ENCODE results near the gene PIANP.
"Not testable (repeated sequence)": the region's sequence is repeated elsewhere in the genome, so short reads cannot be mapped to it uniquely, and the experiment has no call there.

PIANP gene, protein sequence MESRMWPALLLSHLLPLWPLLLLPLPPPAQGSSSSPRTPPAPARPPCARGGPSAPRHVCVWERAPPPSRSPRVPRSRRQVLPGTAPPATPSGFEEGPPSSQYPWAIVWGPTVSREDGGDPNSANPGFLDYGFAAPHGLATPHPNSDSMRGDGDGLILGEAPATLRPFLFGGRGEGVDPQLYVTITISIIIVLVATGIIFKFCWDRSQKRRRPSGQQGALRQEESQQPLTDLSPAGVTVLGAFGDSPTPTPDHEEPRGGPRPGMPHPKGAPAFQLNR

DNA sequence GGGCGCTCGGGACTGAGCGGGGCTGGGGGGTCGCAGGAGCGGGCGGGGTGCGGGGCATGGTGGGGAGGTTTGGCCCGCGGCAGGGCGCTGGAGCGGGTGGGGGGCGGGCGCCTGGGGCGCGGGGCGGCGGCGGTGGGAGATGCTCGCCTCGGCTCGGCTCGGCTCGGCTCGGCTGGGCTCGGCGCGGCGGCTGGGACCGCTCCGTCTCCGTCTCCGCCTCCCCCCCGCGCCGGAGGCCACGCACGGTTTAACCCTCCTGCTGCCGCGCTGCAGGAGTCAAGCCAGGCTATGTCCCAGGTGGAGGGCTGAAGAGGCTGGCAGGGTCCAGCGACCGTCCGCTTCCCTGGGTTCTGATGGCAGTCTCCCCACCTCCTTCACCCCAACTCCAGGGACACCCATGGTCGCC is at the start of gene PIANP:
TSS of gene PIANP (minus strand) at position 170 of the 406 bp plus-strand sequence. CDS start 2,754 bp downstream, outside the sequence.
- no peak for DNase-seq (ENCODE audit: low read depth)

DNA sequence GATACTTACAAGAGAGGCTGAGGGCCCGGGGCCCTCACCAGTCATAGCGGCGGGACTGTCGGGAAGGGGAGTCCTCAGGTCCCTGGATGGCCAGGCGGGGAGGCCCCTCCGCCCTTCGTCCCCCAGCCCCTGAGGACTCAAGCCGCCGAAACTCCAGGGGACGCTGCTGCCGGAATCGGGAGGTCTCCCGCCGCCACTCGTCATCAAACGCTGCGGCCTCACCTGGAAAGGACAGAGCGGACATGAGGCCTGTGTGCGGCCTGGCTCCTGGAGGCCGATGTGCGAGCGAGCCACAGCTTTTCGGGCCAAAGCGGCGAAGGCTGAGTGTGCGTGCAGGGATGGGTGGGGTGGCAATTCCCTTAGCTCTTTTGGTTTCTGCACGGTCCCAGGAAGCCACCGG is 48.1 kb upstream of the PIANP start:
- DNase-seq (ENCODE audit: low read depth) = no peak

DNA sequence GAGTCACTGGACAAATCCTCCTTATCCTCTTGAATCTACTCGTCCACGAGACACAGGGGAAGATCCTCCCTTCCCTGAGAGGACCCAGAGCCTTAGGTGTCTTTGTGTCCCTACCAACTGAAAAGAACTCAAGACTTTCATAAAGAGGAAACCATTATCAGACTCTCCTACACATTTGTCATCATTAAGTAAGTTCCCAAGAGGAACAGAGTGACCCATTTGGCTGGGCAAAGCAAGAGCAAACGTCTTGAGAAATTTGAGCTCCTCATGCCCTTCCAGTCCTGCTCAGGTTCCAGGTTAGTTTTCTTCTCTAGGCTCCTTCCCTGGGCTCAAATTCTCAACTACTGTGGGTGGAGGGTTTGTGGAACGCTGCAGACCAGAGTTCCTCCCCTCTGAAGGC is 46.6 kb upstream of the PIANP start:
- DNase-seq (ENCODE audit: low read depth) = no peak

DNA sequence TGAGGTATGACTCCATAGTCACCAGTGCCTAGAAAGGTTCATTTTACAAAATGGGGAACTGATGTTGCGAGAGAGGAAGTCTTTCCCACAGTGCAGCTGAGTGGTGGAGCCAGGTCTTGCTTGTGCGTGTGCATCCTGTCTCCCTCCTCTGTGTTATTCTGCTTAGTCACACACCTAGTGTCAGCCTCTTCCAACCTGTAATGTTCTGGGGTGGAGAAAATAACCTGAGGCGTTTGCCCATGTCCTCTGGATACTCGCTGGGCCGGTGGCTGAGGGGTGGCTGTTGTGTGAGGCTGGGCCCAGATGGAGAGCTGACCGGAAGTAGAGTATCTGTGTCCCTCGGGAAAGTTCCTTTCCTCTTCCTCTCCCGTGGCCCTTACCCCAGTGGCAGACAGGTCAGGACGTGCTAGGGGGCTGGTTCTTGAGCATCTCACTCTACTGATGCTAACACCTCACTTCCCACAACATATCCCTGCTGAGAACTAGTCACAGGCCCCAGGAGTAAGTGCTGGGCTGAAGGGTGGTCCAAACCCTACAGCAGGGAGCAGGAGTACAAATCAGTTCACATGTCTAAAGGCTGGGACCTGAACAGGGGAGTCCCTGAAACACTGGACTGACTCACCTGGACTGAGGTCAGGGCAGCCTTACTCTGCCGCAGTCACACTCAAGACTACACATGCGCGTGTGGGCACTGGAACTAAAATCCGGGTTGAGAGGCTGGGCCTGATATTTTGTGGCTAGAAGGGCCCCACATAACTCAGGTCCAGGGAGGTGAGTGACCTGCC is 45.3 kb upstream of the PIANP start:
- DNase-seq (ENCODE audit: low read depth) = no peak

DNA sequence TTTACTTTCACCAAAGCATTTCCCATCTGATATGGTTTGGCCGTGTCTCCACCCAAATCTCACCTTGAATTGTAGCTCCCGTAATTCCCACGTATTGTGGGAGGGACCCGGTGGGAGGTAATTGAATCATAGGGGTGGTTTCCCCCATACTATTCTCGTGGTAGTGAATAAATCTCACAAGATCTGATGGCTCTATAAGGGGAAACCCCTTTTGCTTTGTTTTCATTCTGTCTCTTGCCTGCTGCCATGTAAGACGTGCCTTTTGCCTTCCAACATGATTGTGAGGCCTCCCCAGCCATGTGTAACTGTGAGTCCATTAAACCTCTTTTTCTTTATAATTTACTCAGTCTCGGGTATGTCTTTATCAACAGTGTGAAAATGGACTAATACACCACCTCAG is 42.7 kb upstream of the PIANP start:
- DNase-seq (ENCODE audit: low read depth) = not testable (repeated sequence)

DNA sequence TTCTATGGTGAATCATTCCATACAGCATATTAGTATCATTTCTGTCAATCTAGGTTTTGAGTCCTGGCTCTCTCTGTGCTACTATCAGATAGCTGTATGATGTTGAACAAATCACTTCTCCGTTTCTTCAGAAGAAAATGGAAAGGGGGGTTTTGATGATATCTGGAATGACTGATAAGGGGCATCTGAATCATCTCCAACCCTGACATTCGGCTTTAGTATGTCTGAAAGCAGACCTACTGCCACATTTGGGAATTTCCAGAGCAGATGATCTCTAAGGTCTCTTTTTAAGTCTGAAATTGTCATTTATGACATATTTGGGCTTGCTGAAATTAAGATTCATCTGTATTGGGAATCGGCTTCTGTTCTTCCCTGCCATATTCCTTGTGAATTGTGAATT is 42.2 kb upstream of the PIANP start:
- DNase-seq (ENCODE audit: low read depth) = no peak

DNA sequence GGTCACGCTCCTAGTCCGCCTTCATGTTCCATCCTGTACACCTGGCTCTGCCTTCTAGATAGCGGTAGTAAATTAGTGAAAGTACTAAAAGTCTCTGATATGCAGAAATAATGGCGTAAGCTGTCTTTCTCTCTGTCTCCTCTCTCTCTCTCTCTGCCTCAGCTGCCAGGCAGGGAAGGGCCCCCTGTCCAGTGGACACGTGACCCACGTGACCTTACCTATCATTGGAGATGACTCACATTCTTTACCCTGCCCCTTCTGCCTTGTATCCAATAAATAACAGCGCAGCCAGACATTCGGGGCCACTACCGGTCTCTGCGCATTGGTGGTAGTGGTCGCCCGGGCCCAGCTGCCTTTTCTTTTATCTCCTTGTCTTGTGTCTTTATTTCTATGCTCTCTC is 41.5 kb upstream of the PIANP start:
- DNase-seq (ENCODE audit: low read depth) = not testable (repeated sequence)

DNA sequence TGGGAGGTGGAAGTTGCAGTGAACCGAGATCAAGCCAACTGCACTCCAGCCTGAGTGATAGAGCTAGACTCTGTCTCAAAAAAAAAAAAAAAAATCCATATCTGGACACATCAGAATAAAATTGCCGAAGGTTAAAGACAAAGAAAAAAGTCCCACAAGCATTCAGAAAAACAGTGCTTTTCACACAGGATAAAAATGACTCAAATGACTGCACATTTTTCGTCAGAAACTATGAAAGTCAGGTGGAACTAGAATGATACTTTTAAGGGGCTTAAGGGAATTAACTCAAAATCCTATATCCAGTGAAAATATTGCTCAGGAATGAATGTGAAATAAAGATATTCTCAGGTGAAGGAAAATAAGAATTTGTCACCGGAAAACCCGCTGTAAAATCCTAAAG is 36.1 kb upstream of the PIANP start:
- no peak for DNase-seq (ENCODE audit: low read depth)

DNA sequence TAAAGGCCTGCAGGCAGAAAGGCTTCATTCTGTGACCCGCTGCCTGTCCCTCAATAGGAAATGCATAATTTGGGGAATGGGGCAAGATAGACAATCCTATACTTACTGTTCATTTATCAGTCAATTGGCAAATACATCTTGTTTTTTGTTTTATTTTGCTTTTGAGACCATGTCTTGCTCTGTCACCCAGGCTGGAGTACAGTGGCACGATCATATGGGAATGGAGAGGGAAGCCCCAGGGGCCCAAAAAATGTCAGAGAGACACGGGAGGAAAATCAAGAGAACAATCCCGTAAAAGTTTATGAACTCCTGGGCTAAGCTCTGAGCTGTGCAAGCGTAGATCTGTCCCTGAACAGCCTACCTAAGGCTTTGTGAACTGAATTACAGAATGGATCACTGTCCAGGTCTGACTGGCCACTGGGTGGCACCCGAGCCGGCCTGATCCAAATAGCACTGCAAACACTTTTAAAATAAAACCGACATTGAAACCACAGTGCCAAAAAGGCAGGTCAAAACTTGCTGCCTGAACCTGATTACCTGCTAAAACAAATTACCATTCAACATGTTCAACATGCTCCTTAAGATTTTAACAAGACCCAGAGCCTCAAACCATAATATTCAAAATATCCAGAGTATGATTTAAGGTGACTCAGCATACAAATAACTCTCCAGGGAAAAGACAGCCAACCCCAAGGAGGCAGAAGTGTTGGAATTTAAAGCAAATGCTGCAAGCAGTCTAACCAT is 35.0 kb upstream of the PIANP start:
- peak; percentile 35 for DNase-seq (ENCODE audit: low read depth)

DNA sequence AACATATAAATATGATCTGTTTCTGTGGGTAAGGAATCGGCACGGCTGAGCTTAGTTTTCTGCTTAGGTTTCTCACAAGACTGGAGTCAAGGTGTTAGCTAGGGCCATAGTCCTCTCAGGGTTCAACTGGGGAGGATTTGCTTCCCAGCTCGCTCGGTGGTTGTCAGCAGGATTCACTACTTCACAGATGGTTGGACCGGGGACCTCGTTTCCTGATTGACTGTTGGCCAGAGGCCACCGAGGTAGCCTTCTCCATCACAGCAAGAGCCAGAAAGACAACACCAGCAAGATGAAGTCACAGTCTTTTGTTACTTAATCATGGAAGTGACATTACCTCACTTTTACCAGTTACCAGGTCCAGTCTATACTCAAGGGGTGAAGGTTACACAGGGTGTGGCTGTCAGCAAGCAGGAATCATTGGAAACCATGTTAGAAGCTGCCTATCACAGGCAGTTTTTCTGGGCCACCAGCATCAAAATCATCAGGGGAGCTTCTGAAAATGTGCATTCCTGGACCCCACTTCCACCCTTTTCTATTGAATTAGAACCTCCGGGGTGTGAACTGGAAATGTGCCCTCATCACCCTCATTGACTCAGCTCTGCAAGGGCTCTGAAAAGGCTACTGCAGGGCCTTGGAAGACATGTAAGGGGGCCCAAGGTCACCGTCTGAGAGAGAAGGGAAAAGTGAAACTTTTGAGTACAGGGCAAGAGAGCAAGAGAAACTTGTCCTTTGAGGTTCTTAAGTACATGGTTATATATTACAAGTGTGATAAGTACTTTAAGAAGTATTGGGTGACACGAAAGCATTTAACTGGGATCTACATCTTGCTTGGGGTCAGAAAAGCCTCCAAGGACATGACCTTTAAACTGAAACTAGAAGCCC is 34.1 kb upstream of the PIANP start:
- no peak for DNase-seq (ENCODE audit: low read depth)

DNA sequence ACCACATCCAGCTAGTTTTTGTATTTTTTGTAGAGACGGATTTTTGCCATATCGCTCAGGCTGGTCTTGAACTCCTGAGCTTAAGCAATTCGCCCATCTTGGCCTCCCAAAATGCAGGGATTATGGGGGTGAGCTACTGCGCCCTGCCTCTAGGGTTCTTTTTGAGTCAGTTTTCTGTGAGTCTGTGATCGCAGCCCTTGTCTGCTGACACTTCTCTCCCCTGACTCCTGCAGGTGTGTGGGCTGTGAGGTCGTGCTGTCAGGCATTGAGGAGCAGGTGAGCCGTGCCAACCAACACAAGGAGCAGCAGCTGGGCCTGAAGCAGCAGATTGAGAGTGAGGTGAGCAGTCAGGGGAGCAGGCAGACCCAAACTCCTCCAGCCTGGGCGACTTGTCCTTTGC is 29.6 kb upstream of the PIANP start:
- no peak for DNase-seq (ENCODE audit: low read depth)

DNA sequence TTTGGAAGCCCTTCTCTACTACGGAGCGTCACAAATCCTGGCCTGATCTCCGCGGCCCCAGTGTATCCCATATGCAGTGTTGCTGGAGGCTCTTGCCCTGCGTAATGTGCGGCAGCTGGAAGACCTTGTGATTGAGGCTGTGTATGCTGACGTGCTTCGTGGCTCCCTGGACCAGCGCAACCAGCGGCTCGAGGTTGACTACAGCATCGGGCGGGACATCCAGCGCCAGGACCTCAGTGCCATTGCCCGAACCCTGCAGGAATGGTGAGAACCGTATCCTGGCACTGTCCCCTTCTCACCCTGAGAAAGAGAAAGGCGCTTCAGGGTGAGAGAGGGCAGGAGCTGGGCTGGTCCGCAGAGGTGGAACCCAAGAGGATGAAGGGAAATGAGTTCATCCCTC is 28.6 kb upstream of the PIANP start:
- DNase-seq (ENCODE audit: low read depth) = no peak

DNA sequence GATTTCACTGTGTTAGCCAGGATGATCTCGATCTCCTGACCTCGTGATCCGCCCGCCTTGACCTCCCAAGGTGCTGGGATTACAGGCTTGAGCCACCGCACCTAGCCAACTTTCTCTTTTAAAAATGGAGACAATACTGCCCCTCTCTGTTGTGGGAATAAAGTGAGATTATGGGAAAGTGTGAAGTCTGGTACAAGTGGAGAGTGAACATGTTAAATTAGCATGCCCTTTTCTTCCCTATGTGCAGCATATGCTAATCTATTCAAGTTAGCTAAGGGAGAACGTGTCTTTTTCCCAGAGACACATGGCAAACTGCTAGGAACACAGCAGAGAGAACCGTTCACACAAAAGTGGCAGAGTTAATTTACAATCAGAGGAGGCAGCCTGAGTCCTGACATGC is 24.7 kb upstream of the PIANP start:
- no peak for DNase-seq (ENCODE audit: low read depth)

DNA sequence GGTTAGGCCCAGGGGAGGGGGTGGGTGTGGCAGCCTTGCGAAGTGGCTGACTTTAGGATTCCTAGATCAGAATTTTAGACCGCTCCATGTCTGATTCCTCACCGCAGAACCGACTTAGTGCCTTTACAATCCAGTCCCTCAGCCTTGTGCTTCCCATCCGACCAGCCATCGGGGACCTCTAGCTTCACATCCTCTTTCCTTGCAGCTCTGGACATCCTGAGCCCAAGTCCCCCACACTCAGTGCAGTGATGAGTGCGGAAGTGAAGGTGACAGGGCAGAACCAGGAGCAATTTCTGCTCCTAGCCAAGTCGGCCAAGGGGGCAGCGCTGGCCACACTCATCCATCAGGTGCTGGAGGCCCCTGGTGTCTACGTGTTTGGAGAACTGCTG is 23.8 kb upstream of the PIANP start:
- peak; percentile 2 for DNase-seq (ENCODE audit: low read depth)

DNA sequence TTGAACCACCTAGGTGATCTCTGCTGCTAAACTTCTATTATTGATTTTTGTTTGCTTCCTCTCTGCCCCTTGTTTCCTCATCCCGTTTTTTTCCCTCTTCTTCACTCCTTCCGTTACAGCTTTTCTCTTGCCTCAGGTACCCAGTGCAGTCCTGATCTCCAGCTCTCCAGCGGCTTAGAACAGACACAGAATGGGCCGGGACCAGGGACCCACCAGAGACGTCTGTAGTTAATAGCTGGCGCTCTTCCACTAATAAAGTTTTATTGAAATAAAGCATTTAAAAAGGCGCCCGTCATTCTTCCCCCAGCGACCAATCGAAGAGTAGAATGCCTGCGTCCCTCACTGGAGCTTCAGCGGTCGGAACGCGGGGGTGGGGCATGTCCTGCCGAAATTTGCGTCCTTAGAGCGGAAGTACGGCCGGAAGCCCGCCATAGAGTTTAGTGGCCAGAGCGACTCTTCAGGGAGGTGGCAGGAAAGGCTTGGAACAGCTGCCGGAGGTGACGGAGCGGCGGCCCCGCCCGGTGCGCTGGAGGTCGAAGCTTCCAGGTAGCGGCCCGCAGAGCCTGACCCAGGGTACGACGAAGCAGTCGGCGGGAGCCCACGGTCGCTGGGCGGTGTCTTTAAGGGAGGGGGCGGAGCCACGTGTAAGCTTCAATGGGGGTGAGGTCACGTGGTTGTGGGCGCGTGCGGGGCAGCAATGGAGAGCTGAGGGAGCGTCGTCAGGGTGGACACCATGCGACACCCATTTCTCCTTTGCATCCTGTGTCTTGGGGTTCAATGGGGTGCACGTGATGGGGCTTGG is 23.2 kb upstream of the PIANP start, which contains the start of gene COPS7A:
TSS of gene COPS7A (plus strand) at position 440 of the 802 bp plus-strand sequence. CDS start 611 bp downstream, outside the sequence.
- peak; percentile 80 for DNase-seq (ENCODE audit: low read depth)

DNA sequence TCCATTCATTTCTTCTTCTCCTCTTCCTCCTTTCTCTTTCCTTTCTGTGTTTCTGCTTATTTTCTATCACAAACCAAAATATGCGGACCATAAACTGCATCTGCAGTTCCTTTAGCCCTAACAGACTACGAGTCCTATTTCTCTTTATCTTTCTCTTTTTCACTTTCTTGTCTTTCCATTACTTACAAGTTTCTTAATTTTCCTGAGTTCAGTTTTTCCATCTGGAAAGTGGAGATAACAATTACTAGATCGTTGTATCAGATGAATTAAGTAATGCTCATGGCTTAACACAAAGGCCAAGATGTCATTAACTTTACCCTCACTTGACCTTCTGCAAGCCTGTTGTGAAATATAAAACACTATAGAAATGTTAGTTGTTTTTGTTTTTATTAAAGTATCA is 22.2 kb upstream of the PIANP start:
- no peak for DNase-seq (ENCODE audit: low read depth)

DNA sequence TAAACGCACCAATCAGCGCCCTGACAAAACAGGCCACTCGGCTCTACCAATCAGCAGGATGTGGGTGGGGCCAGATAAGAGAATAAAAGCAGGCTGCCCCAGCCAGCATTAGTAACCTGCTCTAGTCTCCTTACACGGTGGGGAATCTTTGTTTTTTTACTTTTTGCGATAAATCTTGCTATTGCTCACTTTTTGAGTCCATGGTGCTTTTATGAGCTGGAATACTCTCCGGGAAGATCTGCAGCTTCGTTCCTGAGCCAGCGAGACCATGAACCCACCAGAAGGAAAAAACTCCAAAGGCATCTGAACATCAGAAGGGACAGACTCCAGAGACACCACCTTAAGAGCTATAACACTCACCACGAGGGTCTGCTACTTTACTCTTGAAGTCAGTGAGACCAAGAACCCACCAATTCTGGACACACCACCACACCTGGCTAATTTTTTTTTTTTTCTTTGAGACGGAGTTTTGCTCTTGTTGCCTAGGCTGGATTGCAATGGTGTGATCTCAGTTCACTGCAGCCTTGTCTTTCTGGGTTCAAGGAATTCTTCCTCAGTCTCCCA is 16.3 kb upstream of the PIANP start:
- no peak for DNase-seq (ENCODE audit: low read depth)

DNA sequence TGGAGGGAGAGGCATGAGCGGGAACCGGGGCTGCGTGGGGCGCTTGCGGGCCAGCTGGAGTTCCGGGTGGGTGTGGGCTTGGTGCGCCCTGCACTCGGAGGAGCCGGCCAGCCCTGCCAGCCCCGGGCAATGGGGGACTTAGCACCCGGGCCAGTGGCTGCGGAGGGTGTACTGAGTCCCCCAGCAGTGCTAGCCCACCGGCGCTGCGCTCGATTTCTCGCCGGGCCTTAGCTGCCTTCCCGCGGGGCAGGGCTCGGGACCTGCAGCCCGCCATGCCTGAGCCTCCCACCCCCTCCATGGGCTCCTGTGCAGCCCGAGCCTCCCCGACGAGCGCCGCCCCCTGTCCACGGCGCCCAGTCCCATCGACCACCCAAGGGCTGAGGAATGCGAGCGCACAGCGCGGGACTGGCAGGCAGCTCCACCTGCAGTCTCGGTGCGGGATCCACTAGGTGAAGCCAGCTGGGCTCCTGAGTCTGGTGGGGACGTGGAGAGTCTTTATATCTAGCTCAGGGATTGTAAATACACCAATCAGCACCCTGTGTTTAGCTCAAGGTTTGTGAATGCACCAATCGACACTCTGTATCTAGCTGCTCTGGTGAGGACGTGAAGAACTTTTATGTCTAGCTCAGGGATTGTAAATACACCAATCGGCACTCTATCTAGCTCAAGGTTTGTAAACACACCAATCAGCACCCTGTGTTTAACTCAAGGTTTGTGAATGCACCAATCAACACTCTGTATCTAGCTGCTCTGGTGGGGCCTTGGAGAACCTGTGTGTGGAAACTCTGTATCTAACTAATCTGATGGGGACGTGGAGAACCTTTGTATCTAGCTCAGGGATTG is 15.6 kb upstream of the PIANP start:
- DNase-seq (ENCODE audit: low read depth) = not testable (repeated sequence)

DNA sequence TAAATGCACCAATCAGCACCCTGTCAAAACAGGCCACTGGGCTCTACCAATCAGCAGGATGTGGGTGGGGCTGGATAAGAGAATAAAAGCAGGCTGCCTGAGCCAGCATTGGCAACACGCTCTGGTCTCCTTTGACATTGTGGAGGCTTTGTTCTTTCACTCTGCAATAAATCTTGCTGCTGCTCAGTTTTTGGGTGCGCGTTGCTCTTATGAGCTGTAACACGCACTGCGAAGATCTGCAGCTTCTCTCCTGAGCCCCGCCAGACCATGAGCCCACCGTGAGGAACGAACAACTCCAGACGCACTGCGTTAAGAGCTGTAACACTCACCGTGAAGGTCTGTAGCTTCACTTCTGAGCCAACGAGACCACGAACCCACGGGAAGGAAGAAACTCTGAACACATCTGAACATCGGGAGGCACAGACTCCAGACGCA is 8.4 kb upstream of the PIANP start:
- DNase-seq (ENCODE audit: low read depth) = no peak

DNA sequence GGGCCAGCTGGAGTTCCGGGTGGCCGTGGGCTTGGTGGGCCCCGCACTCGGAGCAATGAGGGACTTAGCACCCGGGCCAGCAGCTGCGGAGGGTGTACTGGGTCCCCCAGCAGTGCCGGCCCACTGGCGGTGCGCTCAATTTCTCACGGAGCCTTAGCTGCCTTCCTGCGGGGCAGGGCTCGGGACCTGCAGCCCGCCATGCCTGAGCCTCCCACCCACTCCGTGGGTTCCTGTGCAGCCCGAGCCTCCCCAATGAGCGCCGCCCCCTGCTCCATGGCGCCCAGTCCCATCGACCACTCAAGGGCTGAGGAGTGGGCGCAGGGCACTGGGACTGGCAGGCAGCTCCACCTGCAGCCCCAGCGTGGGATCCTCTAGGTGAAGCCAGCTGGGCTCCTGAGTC is 7.7 kb upstream of the PIANP start:
- not testable (repeated sequence) for DNase-seq (ENCODE audit: low read depth)

Measured in GM04503 (cell line).